ENCODE results near the gene ZNF768.

ZNF768 gene

GRCh38 chr16:30526137-30526822 is at the start of gene ZNF768:
Gene ZNF768 (minus strand): TSS chr16:30526566. CDS start chr16:30526413, 153 bp downstream.
- DNase-seq (ENCODE audit: low read depth in 1 of 2, low spot score in 1 of 2): no peak

GRCh38 chr16:30574678-30575077 is 48.3 kb upstream of the ZNF768 start:
- no peak for DNase-seq (ENCODE audit: low read depth in 1 of 2, low spot score in 1 of 2)

GRCh38 chr16:30571445-30572322 is 45.3 kb upstream of the ZNF768 start, which contains the start of gene ZNF688:
Gene ZNF688 (minus strand): TSS chr16:30571714. CDS start chr16:30571629, 85 bp downstream.
- peak; percentile 87 to 88 for DNase-seq (ENCODE audit: low read depth in 1 of 2, low spot score in 1 of 2)

GRCh38 chr16:30570636-30571444 is 44.5 kb upstream of the ZNF768 start:
- no peak for DNase-seq (ENCODE audit: low read depth in 1 of 2, low spot score in 1 of 2)

DNA sequence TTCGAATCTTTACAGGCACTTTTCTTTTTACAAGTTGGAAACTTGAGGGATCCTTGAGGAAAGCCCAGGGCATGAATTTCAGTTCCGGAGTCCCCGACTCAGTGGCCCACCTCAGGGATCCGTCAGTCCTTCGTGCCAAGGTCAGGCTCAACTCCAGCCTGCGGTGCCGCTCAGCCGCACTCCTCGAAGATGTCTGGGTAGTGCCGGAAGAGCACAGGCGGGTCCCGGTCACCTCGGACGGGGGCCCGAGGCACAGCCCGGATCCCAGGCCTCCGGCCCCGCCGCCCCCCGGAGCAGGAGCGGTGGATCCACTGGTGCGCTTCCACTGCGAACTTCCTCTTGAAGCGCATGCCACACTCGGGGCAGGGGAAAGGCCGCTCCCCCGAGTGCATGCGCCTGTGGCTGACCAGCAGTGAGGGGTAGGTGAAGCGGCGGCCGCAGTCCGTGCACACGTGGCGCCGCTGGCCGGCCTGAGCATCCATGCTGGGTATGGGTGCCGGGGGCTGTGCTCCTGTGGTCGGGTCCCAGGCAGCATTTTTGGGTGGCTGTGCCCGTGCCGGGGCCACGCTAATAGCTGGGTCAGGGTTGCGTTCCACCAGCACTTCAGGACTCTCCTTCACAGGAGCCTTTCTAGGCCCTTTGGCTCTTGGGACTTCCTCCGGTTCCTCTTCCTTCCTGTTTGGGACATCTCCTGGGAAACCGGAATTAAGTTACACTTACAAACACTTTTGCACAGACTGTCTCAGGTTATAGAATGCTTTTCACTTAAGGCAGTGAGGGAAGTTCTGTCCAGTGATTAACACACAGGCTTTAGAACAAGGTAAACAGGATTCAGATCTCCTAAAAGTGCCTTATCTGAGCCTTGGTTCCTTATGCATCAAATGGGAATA is 43.6 kb upstream of the ZNF768 start:
- DNase-seq (ENCODE audit: low read depth in 1 of 2, low spot score in 1 of 2): no peak

DNA sequence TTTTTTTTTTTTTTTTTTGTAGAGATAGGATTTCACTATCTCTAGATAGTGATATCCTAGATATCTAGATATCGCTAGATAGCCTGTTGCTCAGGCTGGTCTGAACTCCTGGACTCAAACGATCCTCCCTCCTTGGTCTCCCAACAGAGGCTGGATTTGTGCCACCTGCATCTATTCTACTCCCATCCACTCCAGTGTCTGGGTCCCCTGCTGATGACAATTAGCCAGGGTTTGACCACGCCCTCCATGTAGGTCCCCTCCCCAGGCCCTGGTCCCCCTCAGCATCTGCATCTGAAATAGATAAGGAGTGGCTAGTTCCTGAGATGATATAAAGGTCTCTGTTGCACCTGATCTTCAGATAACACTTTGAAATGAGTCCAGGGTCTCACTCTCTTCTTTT is 42.9 kb upstream of the ZNF768 start:
- no peak for DNase-seq (ENCODE audit: low read depth in 1 of 2, low spot score in 1 of 2)

GRCh38 chr16:30567991-30568638 is 41.7 kb upstream of the ZNF768 start:
- DNase-seq (ENCODE audit: low read depth in 1 of 2, low spot score in 1 of 2): no peak

GRCh38 chr16:30567160-30567990 is 41.0 kb upstream of the ZNF768 start:
- peak in 1 of 2 donors; percentile 56 for DNase-seq (ENCODE audit: low read depth in 1 of 2, low spot score in 1 of 2)

- no peak for DNase-seq (ENCODE audit: low read depth in 1 of 2, low spot score in 1 of 2)
Observed at GRCh38 chr16:30566531-30566930, 40.2 kb upstream of the ZNF768 start.

DNA sequence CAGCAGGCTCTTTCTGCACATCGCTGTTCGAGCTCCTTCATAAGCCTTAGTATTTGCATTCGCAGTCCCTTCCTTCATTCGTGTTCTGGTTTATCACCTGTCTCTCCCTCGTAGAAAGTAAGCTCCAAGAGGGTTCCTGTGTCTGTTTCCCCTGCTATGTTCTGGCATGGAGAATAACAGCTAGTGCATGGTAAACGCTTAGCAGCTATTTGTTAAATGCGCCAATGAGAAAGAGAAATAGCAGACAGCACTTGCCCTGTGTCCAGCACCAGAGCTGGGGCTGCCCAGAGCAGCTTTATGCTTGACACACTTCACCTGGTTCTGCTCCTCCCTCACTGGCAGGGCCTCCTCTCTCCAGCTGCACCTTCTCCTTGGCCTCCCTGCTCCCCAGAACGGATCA is 39.6 kb upstream of the ZNF768 start:
- no peak for DNase-seq (ENCODE audit: low read depth in 1 of 2, low spot score in 1 of 2)

DNA sequence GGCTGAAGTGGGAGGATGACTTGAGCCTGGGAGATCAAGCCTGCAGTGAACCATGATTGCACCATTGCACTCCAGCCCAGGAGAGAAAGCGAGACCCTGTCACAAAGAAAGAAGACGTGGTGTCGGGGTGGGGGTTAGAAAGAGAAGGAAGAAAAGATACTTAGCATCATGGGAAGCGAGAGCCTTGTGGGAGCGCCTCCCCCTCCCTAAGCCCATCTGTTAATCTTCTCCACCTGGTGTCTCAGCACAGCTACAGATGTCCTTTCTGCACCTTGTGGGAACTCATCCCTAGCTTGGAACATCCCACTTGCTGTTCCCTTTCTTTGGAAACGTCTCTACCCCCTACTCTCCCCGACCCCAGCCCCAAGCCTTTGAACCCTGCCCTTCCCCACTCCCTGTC is 39.2 kb upstream of the ZNF768 start:
- no peak for DNase-seq (ENCODE audit: low read depth in 1 of 2, low spot score in 1 of 2)

DNA sequence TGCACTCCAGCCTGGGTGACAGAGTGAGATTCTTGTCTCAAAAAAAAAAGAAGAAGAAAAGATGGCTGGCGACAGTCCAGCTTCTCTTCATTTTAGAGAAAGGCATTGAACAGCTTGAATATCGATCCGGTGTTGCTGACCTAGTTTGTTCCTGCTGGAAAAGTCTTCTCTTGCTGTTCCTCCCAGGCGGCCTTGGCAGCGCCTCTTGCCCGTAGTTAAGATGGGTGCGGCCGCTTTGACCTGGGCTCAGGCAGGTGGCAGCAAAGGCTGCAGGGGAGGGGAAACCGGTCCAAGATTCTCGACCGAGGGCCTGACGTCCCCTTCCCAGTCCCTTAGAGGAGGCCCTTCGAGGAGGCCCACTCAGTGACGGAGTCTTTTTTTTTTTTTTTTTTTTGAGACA is 35.7 kb upstream of the ZNF768 start:
- DNase-seq (ENCODE audit: low read depth in 1 of 2, low spot score in 1 of 2): no peak

DNA sequence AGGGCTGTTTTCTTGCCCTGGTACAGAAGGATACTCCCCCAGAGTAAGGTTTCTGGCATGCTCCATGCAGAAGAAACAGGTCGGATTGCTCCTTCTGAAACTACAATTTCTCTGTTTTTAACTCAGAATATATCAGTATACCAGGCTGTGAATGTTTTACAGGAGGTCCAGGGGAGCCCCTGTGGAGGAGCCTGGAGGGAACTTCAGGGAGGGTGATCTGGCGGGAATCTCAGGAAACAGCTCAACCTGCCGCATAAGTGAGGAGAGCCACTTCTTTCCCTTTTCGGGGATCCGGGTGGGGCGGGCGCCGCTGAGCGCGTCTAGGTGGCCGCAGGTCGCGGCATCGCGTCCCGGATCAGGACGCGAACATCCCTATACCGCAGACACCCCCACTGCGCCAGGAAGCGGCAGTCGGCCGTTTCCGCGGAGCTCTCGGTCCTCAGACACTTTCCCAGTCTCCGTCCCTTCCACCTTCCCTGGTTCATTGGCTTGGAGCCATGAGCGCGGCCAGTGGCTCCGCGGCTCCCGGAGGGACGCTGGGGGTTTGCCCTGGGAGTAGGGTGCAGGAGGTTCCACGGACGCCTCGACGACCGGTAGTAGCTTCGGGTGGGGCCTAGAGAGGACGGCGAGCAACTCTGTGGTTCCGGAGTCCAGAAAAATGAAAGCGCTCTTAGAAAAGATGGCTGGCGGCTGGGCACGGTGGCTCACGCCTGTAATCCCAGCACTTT is 34.9 kb upstream of the ZNF768 start:
- DNase-seq (ENCODE audit: low read depth in 1 of 2, low spot score in 1 of 2): no peak

GRCh38 chr16:30559690-30560089 is 33.3 kb upstream of the ZNF768 start:
- DNase-seq (ENCODE audit: low read depth in 1 of 2, low spot score in 1 of 2): no peak

DNA sequence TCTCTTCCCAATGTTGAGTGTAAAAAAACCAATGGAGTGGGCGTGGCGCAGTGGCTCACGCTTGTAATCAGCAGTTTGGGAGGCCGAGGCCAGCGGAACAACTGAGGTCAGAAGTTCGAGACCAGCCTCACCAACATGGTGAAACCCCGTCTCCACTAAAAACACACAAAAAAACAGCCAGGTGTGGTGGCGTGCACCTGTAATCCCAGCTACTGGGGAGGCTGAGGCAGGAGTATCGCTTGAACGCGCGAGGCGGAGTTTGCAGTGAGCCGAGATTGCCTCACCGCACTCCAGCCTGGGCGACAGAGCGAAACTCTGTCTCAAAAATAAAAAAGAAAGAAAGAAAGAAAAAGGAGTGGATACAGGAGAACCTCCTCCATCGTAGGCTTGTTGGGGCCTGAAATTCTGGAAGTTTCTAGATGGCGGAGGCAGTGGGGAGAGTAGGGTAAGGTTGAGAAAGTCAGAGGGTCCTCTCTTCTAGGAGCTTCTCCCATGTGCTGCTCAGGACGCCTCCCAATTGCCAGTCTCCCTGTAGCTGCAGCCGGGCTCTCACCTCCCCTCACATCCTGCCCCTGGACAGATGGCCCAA is 32.5 kb upstream of the ZNF768 start:
- no peak for DNase-seq (ENCODE audit: low read depth in 1 of 2, low spot score in 1 of 2)

DNA sequence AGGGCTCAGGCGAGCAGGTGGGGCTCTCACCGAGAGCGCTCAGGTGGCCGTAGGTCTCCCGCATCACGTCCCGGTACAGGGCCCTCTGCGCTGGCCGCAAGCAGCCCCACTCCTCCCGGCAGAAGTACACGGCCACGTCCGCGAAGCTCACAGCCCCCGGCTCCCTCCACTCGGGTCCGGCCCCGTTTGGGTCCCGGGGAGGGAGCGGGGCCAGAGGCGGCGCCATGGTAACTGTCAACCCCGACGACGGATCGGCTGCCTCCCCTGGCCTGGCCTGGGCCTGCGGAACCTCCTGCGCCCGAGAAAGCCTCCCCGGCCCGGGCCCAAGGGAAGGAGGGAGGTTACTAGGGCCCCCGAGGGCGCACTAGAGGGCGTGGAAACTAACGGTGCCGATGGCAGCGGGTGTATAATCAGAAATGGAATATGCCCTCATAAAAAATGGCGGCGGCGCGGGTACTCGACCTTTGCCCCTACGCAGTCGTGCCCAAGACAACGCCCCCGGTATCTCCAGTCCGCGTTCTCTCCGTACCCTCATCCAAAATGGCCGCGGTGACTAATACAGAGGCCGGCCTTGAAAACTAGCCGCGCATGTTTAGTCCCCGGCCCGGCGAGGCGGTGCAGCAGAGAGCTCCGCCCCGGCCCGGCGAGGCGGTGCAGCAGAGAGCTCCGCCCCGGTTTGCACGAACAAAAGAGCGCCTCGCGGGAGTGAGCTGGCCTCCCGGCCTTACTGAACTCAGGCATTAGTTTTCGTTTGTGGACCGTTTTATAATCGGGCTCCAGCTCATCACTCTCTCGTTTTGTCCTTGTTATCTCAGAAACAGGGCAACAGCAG is 31.8 kb upstream of the ZNF768 start, which contains the start of gene ZNF764:
Gene ZNF764 (minus strand): TSS at position 418 of the 832 bp plus-strand sequence. CDS start 192 bp downstream, at position 226.
- DNase-seq (ENCODE audit: low read depth in 1 of 2, low spot score in 1 of 2): peak; percentile 88 to 93

GRCh38 chr16:30557707-30557956 is 31.3 kb upstream of the ZNF768 start:
- DNase-seq (ENCODE audit: low read depth in 1 of 2, low spot score in 1 of 2): no peak
